ENCODE data around the gene SLC2A1.
"Not testable (repeated sequence)": the region's sequence is repeated elsewhere in the genome, so short reads cannot be mapped to it uniquely, and the experiment has no call there.

The SLC2A1 gene

GRCh38 chr1:42915456-42915855 is 43.2 kb downstream of the SLC2A1 start:
- CTCF ChIA-PET, result interaction anchor here (1.1 to 7.3 kb wide), 5 partner anchors 8 to 162 kb away, joined by 3 to 265 read pairs (median 4); no protein-coding TSS in a partner anchor
- H3K36me3 Mint-ChIP-seq, result peaks cover 7% of the 10 kb centered on the region
- no peak overlapping the region for H3K4me3 Mint-ChIP-seq
- no peak overlapping the region for H3K27ac Mint-ChIP-seq
- peaks cover 35% of the 10 kb centered on the region for H3K27me3 Mint-ChIP-seq
- no peak for DNase-seq
- H3K4me1 Mint-ChIP-seq, result peaks cover 5% of the 10 kb centered on the region
- peaks cover 19% of the 10 kb centered on the region for H3K9me3 Mint-ChIP-seq

GRCh38 chr1:42914092-42914627 is 44.5 kb downstream of the SLC2A1 start:
- CTCF ChIA-PET, result interaction anchor here (1.1 to 7.3 kb wide), 7 partner anchors 9 to 180 kb away, joined by 3 to 265 read pairs (median 6); no protein-coding TSS in a partner anchor
- Mint-ChIP-seq H3K4me1 (peaks cover 5% of the 10 kb centered on the region), H3K4me3 (no peak overlapping the region), H3K9me3 (peaks cover 19% of the 10 kb centered on the region), H3K36me3 (peaks cover 7% of the 10 kb centered on the region), H3K27me3 (peaks cover 35% of the 10 kb centered on the region), H3K27ac (peak overlapping the region; percentile 2)
- DNase-seq, result no peak

- Mint-ChIP-seq H3K36me3 (peaks cover 7% of the 10 kb centered on the region), H3K9me3 (peaks cover 19% of the 10 kb centered on the region), H3K27ac (no peak overlapping the region), H3K4me1 (peaks cover 5% of the 10 kb centered on the region), H3K27me3 (peaks cover 35% of the 10 kb centered on the region), H3K4me3 (no peak overlapping the region)
- CTCF ChIA-PET, result interaction anchor here (0.6 to 7.3 kb wide), 17 partner anchors 10 to 501 kb away, joined by 3 to 265 read pairs (median 4); partner anchors contain the start of genes C1orf50 and P3H1
- DNase-seq, result peak; percentile 71
These were observed 45.1 kb downstream of the SLC2A1 start for GRCh38 chr1:42913426-42914091.

GRCh38 chr1:42910985-42911384 is 47.7 kb downstream of the SLC2A1 start:
- CTCF ChIA-PET, result interaction anchor here (7.3 kb wide), 1 partner anchor 161 kb away, joined by 265 read pairs; no protein-coding TSS in a partner anchor
- Mint-ChIP-seq H3K4me1 (peaks cover 5% of the 10 kb centered on the region), H3K4me3 (no peak overlapping the region), H3K27ac (no peak overlapping the region), H3K36me3 (peaks cover 7% of the 10 kb centered on the region), H3K9me3 (peaks cover 12% of the 10 kb centered on the region), H3K27me3 (peaks cover 27% of the 10 kb centered on the region)
- DNase-seq, result no peak

- DNase-seq, result no peak
- Mint-ChIP-seq H3K27me3 (peaks cover 3% of the 10 kb centered on the region), H3K9me3 (no peaks in the 10 kb centered on the region), H3K36me3 (no peaks in the 10 kb centered on the region), H3K4me1 (no peaks in the 10 kb centered on the region), H3K4me3 (no peak overlapping the region), H3K27ac (no peak overlapping the region)
- CTCF ChIA-PET, result no interaction called here
These were observed 50.6 kb downstream of the SLC2A1 start for GRCh38 chr1:42908046-42908445.

GRCh38 chr1:42904434-42904833 is 54.2 kb downstream of the SLC2A1 start:
- CTCF ChIA-PET, result interaction anchor here (1.2 kb wide), 1 partner anchor 169 kb away, joined by 4 read pairs; no protein-coding TSS in a partner anchor
- Mint-ChIP-seq H3K27me3 (peaks cover 12% of the 10 kb centered on the region), H3K36me3 (no peaks in the 10 kb centered on the region)

GRCh38 chr1:42899960-42900359 is 58.7 kb downstream of the SLC2A1 start:
- not testable (repeated sequence) for H3K4me3 Mint-ChIP-seq, DNase-seq, H3K36me3 Mint-ChIP-seq, H3K4me1 Mint-ChIP-seq, H3K27ac Mint-ChIP-seq
- Mint-ChIP-seq H3K9me3 (peaks cover 11% of the 10 kb centered on the region), H3K27me3 (peaks cover 31% of the 10 kb centered on the region)
- CTCF ChIA-PET, result interaction anchor here (1.2 to 1.5 kb wide), 2 partner anchors 11 to 174 kb away, joined by 3 to 4 read pairs; no protein-coding TSS in a partner anchor

More at GRCh38 chr1:42904434-42904833, 54.2 kb downstream of the SLC2A1 start:
- Mint-ChIP-seq H3K9me3 (no peaks in the 10 kb centered on the region), H3K4me3 (no peak overlapping the region), H3K4me1 (no peaks in the 10 kb centered on the region), H3K27ac (no peak overlapping the region)
- DNase-seq, result no peak

GRCh38 chr1:42891465-42892138 is 67.1 kb downstream of the SLC2A1 start:
- Mint-ChIP-seq H3K4me3 (no peak overlapping the region), H3K27me3 (peaks cover 11% of the 10 kb centered on the region), H3K27ac (no peak overlapping the region), H3K36me3 (no peaks in the 10 kb centered on the region), H3K4me1 (no peaks in the 10 kb centered on the region), H3K9me3 (no peaks in the 10 kb centered on the region)
- CTCF ChIA-PET, result interaction anchor here (0.9 kb wide), 1 partner anchor 21 kb away, joined by 3 read pairs; no protein-coding TSS in a partner anchor
- DNase-seq, result no peak

GRCh38 chr1:42889264-42889663 is 69.4 kb downstream of the SLC2A1 start:
- no peak overlapping the region for H3K27ac Mint-ChIP-seq
- peaks cover 4% of the 10 kb centered on the region for H3K27me3 Mint-ChIP-seq
- CTCF ChIA-PET, result interaction anchor here (0.7 kb wide), 1 partner anchor 11 kb away, joined by 3 read pairs; no protein-coding TSS in a partner anchor
- H3K9me3 Mint-ChIP-seq, result no peaks in the 10 kb centered on the region
- DNase-seq, result no peak
- H3K4me1 Mint-ChIP-seq, result no peaks in the 10 kb centered on the region
- H3K4me3 Mint-ChIP-seq, result no peak overlapping the region
- H3K36me3 Mint-ChIP-seq, result no peaks in the 10 kb centered on the region

- no peaks in the 10 kb centered on the region for H3K4me1 Mint-ChIP-seq
- H3K27me3 Mint-ChIP-seq, result peaks cover 4% of the 10 kb centered on the region
- no peak overlapping the region for H3K27ac Mint-ChIP-seq
- H3K4me3 Mint-ChIP-seq, result no peak overlapping the region
- no peaks in the 10 kb centered on the region for H3K9me3 Mint-ChIP-seq
- no peaks in the 10 kb centered on the region for H3K36me3 Mint-ChIP-seq
- CTCF ChIA-PET, result no interaction called here
- no peak for DNase-seq
These were observed 70.5 kb downstream of the SLC2A1 start for GRCh38 chr1:42888013-42888633.

- H3K27me3 Mint-ChIP-seq, result peaks cover 6% of the 10 kb centered on the region
- H3K4me3 Mint-ChIP-seq, result no peak overlapping the region
- no peak for DNase-seq
- H3K36me3 Mint-ChIP-seq, result no peaks in the 10 kb centered on the region
- CTCF ChIA-PET, result no interaction called here
- H3K27ac Mint-ChIP-seq, result no peak overlapping the region
- no peaks in the 10 kb centered on the region for H3K9me3 Mint-ChIP-seq
- H3K4me1 Mint-ChIP-seq, result no peaks in the 10 kb centered on the region
These were observed 71.3 kb downstream of the SLC2A1 start for GRCh38 chr1:42887366-42887765.

GRCh38 chr1:42886800-42887199 is 71.9 kb downstream of the SLC2A1 start:
- no peaks in the 10 kb centered on the region for H3K4me1 Mint-ChIP-seq
- H3K27me3 Mint-ChIP-seq, result peaks cover 8% of the 10 kb centered on the region
- H3K4me3 Mint-ChIP-seq, result no peak overlapping the region
- DNase-seq, result no peak
- H3K27ac Mint-ChIP-seq, result no peak overlapping the region
- no peaks in the 10 kb centered on the region for H3K9me3 Mint-ChIP-seq
- H3K36me3 Mint-ChIP-seq, result no peaks in the 10 kb centered on the region
- CTCF ChIA-PET, result no interaction called here

- DNase-seq, result no peak
- Mint-ChIP-seq H3K4me3 (no peak overlapping the region), H3K27ac (no peak overlapping the region), H3K36me3 (no peaks in the 10 kb centered on the region), H3K27me3 (peaks cover 8% of the 10 kb centered on the region), H3K9me3 (no peaks in the 10 kb centered on the region), H3K4me1 (no peaks in the 10 kb centered on the region)
- CTCF ChIA-PET, result no interaction called here
These were observed 72.5 kb downstream of the SLC2A1 start for GRCh38 chr1:42886046-42886739.

- no peaks in the 10 kb centered on the region for H3K4me1 Mint-ChIP-seq
- no peak overlapping the region for H3K4me3 Mint-ChIP-seq
- H3K36me3 Mint-ChIP-seq, result no peaks in the 10 kb centered on the region
- H3K27ac Mint-ChIP-seq, result no peak overlapping the region
- CTCF ChIA-PET, result no interaction called here
- DNase-seq, result no peak
- no peaks in the 10 kb centered on the region for H3K9me3 Mint-ChIP-seq
- peaks cover 23% of the 10 kb centered on the region for H3K27me3 Mint-ChIP-seq
These were observed 78.3 kb downstream of the SLC2A1 start for GRCh38 chr1:42880384-42880783.
